Activated naive CD8-positive, alpha-beta T cell treated with anti-CD3 and anti-CD28 coated beads, Interleukin-2, amount 50 U/mL, for 16 hours (primary cell): ENCODE measurements around the gene TCAIM.

Source experiments
- DNase-seq: peaks from one replicate; pipeline ENCODE4 v3.0.0-alpha.2; 2020; ENCODE audit warnings: low read depth, low spot score

The TCAIM gene

GRCh38 chr3:44444896-44445691, 106.5 kb downstream of the TCAIM start:
- DNase-seq = no peak

- DNase-seq = no peak
Measured at GRCh38 chr3:44445786-44446185, 107.2 kb downstream of the TCAIM start.

GRCh38 chr3:44446929-44447328, 108.4 kb downstream of the TCAIM start:
- no peak for DNase-seq

GRCh38 chr3:44451441-44451840, 112.9 kb downstream of the TCAIM start:
- DNase-seq = no peak

GRCh38 chr3:44454258-44454657, 115.7 kb downstream of the TCAIM start:
- no peak for DNase-seq

GRCh38 chr3:44455318-44455717, 116.8 kb downstream of the TCAIM start:
- no peak for DNase-seq
